GM12878 (cell line): ENCODE results near the gene MTM1. TPM values are rescaled to one million over a fixed set of nuclear protein-coding genes. Genes with fewer than 3 reads are reported as not detected.

Experiments used
- ATAC-seq: fragments of 200-7000 bp; cut with Tn5 transposase; 3 replicates; pipeline ENCODE4 v1.9.1; 2020; ENCODE audit warnings: mild to moderate bottlenecking, moderate library complexity
- BruUV-seq: library from RNA; stranded (reverse); fragments of 400-500 nt; replicated peaks from 2 replicates; lab custom pipeline; 2021; lab: Mats Ljungman, UMichigan
- CTCF ChIA-PET: fragments of 300-600 bp; sonication (Branson Sonifier 250); formaldehyde crosslinking; extraction: SDS; loops from one replicate; lab custom pipeline; 2021; ENCODE audit warnings: inconsistent platforms; lab: Yijun Ruan, JAX
- POLR2A ChIA-PET: fragments of 350-600 bp; formaldehyde crosslinking; extraction: SDS; loops from one replicate; lab custom pipeline; 2021; ENCODE audit warnings: inconsistent platforms; lab: Charles Lee
- RAD21 ChIA-PET: fragments of 300-600 bp; sonication (Branson Sonifier 250); formaldehyde crosslinking; loops from one replicate; lab custom pipeline; 2023; ENCODE audit warnings: antibody characterized with exemption; ENCODE audit not compliant: unreplicated experiment; lab: Charles Lee
- SMC1A ChIA-PET: fragments of 300-600 bp; sonication (Branson Sonifier 250); formaldehyde crosslinking; loops from one replicate; lab custom pipeline; 2023; ENCODE audit not compliant: unreplicated experiment, uncharacterized antibody; lab: Charles Lee
- DNase-seq: peaks from one replicate; pipeline ENCODE4 v3.0.0-alpha.2; 2011; ENCODE audit warnings: low read depth, low spot score
- FAIRE-seq: peaks from 3 replicates; lab custom pipeline; 2011; peaks lifted over from hg19 to GRCh38; lab: Jason Lieb, UNC
- H2AFZ ChIP-seq: 2 replicates; pipeline ENCODE4 v1.6.0; 2011; ENCODE audit warnings: low read depth, low read length, control low read depth; ENCODE audit not compliant: control insufficient read depth
- H3K27ac ChIP-seq: 2 replicates; pipeline ENCODE4 v1.5.1; 2011; ENCODE audit warnings: control low read depth; ENCODE audit not compliant: control insufficient read depth, insufficient read depth
- H3K27me3 ChIP-seq, 2 experiments: replicated peaks in 1 of 2; 2 replicates each; pipeline versions ENCODE4 v1.6.0 to v1.6.1; 2011; ENCODE audit warnings: low read length in 1 of 2; ENCODE audit not compliant: control insufficient read depth in 2 of 2, insufficient read depth in 2 of 2
- H3K36me3 ChIP-seq, 2 experiments: 2 replicates each; pipeline ENCODE4 v1.5.1; 2011; ENCODE audit warnings: low read length in 1 of 2; ENCODE audit not compliant: control insufficient read depth in 2 of 2, insufficient read depth in 2 of 2
- H3K4me1 ChIP-seq: 2 replicates; pipeline ENCODE4 v1.6.1; 2011; ENCODE audit warnings: mild to moderate bottlenecking, low read length, moderate library complexity, mixed read lengths; ENCODE audit not compliant: control insufficient read depth, insufficient read depth
- H3K4me2 ChIP-seq: 2 replicates; pipeline ENCODE4 v1.6.0; 2011; ENCODE audit warnings: control low read depth; ENCODE audit not compliant: control insufficient read depth, insufficient read depth
- H3K4me3 ChIP-seq: fragments of 200-600 bp; sonication (generic); 2 replicates; pipeline ENCODE4 v1.5.1; 2016
- H3K79me2 ChIP-seq: 2 replicates; pipeline ENCODE4 v1.6.0; 2011; ENCODE audit warnings: low read length; ENCODE audit not compliant: control insufficient read depth, insufficient read depth
- H3K9ac ChIP-seq: 2 replicates; pipeline ENCODE4 v1.8.0; 2011; ENCODE audit warnings: low read length, control low read depth, mixed read lengths; ENCODE audit not compliant: control insufficient read depth, insufficient read depth
- H3K9me3 ChIP-seq: replicated peaks from 3 replicates; pipeline ENCODE4 v1.5.1; 2011; ENCODE audit warnings: mild to moderate bottlenecking, low read length; ENCODE audit not compliant: control insufficient read depth, insufficient read depth
- H4K20me1 ChIP-seq: 2 replicates; pipeline ENCODE4 v1.6.0; 2011; ENCODE audit not compliant: control insufficient read depth, insufficient read depth
- ETV6 ChIP-seq, 2 experiments: fragments of 450-650 bp in 1 of 2; IDR thresholded peaks in 1 of 2; conservative IDR thresholded peaks in 1 of 2; 2 replicates each; pipeline ENCODE4 v1.6.1; 2014; ENCODE audit warnings: antibody characterized with exemption in 1 of 2, borderline replicate concordance in 1 of 2, low read depth in 1 of 2, mild to moderate bottlenecking in 1 of 2, moderate library complexity in 1 of 2
- GATAD2B ChIP-seq: fragments of 450-650 bp; conservative IDR thresholded peaks from 2 replicates; pipeline ENCODE4 v1.6.1; 2017; ENCODE audit warnings: low read depth, mild to moderate bottlenecking, moderate library complexity
- HCFC1 ChIP-seq: fragments of 150-350 bp; IDR thresholded peaks from 2 replicates; pipeline ENCODE4 v1.6.1; 2014; ENCODE audit warnings: low read length
- HDAC2 ChIP-seq: fragments of 200-600 bp; sonication (generic); IDR thresholded peaks from 2 replicates; pipeline ENCODE4 v1.6.1; 2017
- HDAC6 ChIP-seq: fragments of 200-600 bp; sonication (generic); IDR thresholded peaks from one replicate; pipeline ENCODE4 v1.8.0; 2017; ENCODE audit warnings: antibody characterized with exemption; ENCODE audit not compliant: unreplicated experiment
- MTA2 ChIP-seq: fragments of 450-650 bp; IDR thresholded peaks from 2 replicates; pipeline ENCODE4 v1.6.1; 2016; ENCODE audit warnings: low read depth, mild to moderate bottlenecking, moderate library complexity
- NFYB ChIP-seq: IDR thresholded peaks from 2 replicates; pipeline ENCODE4 v1.6.1; 2011; ENCODE audit warnings: low read depth, mild to moderate bottlenecking, low read length, improper control_type of control experiment, moderate library complexity; ENCODE audit not compliant: insufficient read depth
- NRF1 ChIP-seq: conservative IDR thresholded peaks from 2 replicates; pipeline ENCODE4 v1.6.1; 2011; ENCODE audit warnings: mild to moderate bottlenecking, low read depth, low read length, improper control_type of control experiment
- POU2F2 ChIP-seq: IDR thresholded peaks from 3 replicates; pipeline ENCODE4 v1.6.1; 2011; ENCODE audit warnings: low read depth, mild to moderate bottlenecking, low read length, borderline replicate concordance
- RAD21 ChIP-seq: IDR thresholded peaks from 2 replicates; pipeline ENCODE4 v1.6.1; 2011; ENCODE audit warnings: mild to moderate bottlenecking, low read depth, low read length, moderate library complexity; ENCODE audit not compliant: insufficient read depth
- RELA ChIP-seq: fragments of 450-650 bp; IDR thresholded peaks from 2 replicates; pipeline ENCODE4 v1.8.0; 2014; ENCODE audit warnings: borderline replicate concordance; ENCODE audit not compliant: partially characterized antibody
- SPI1 ChIP-seq: IDR thresholded peaks from 2 replicates; pipeline ENCODE4 v1.6.1; 2011; ENCODE audit warnings: low read depth, mild to moderate bottlenecking, low read length, moderate library complexity, borderline replicate concordance; ENCODE audit not compliant: insufficient read depth
- in situ Hi-C: fragments of 300-500 bp; cut with MboI; formaldehyde crosslinking; loops from 9 replicates; pipeline ENCODE4 v1.14.3; 2018; ENCODE audit warnings: mixed read lengths
- intact Hi-C: fragments of 100-400 bp; cut with micrococcal nuclease; formaldehyde crosslinking; loops from one replicate; pipeline ENCODE4 v1.14.2; 2022; ENCODE audit not compliant: unreplicated experiment
- polyA plus RNA-seq, 11 experiments: library from polyadenylated mRNA; depleted of rRNA in 4 of 11; unstranded in 6 of 11; stranded (reverse) in 5 of 11; fragments of >200 nt; fragmentation: Nextera tagmentation in 4 of 11; fragmentation: Illumina TruSeq in 1 of 11; extraction: Ambion mirVana in 4 of 11; extraction: Trizol in 1 of 11; gene quantifications; 1 replicate in 1 of 11; 2 replicates in 10 of 11; pipeline versions ENCODE4 v1.2.1 to v1.2.3, GENCODE V29; 2011 to 2016; ENCODE audit warnings: inconsistent platforms in 2 of 11, missing spikeins in 2 of 11, low read depth in 1 of 11
- total RNA-seq, 4 experiments: library from RNA; depleted of rRNA in 3 of 4; stranded (reverse); fragments of >200 nt in 3 of 4; fragmentation: Illumina TruSeq in 1 of 4; extraction: Trizol in 1 of 4; gene quantifications; 2 replicates each; pipeline versions ENCODE4 v1.2.1 to v1.2.3, GENCODE V29; 2013 to 2021

The MTM1 gene
- total and polyA plus RNA-seq, 10 of the 15 experiments (the other 5 are each of a cell fraction or from before 2014, with no cell fraction given): 3.9 to 13.3 (median 8.4) TPM

DNA sequence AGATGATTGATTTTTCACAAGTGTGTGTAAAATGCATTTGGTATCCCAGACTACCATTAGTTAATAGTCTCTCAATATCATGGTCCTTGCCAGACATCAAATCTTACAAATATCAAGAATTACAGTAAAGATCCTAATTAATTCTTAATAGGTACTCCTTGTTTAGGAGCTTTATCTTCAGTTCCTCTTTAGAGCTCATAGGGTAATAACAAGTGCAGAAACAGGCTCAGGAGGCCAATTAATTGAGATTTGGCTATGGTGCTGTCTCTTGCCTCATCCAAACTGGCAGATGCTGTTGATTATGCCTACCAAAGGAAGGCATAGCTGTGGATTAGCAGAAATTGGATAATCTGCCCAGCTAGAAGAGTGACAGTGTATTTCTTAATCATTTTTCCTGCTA, 131.7 kb downstream of the MTM1 start:
- in situ Hi-C loops (no loop called here), intact Hi-C loops (no loop called here)
- ATAC-seq (peak; percentile 38; the same call in 2 of the 3 replicates), DNase-seq (no peak), FAIRE-seq (no peak)
- ChIA-PET CTCF (interaction anchor here (1.2 to 12.8 kb wide), 5 partner anchors 8 to 18 kb away, joined by 4 to 106 read pairs (median 14); no protein-coding TSS in a partner anchor), RAD21 (interaction anchor here (0.8 to 3.9 kb wide), 7 partner anchors 11 to 24 kb away, joined by 3 to 16 read pairs (median 5); no protein-coding TSS in a partner anchor), POLR2A (interaction anchor here (0.6 kb wide), 1 partner anchor 137 kb away, joined by 8 read pairs; no protein-coding TSS in a partner anchor), SMC1A (interaction anchor here (1.0 to 4.6 kb wide), 10 partner anchors 8 to 762 kb away, joined by 3 to 26 read pairs (median 11); partner anchors contain the start of gene EOLA2)
- peaks cover 8% of the 10 kb centered on the region; the same call in 1 of the 2 replicates for H3K4me1 ChIP-seq
- no peaks in the 10 kb centered on the region for H4K20me1 ChIP-seq
- TF ChIP-seq HDAC6 (no peak), HCFC1 (no peak), SPI1 (peak; percentile 65; the same call in 1 of the 2 replicates), HDAC2 (no peak), RAD21 (no peak), GATAD2B (no peak), POU2F2 (no peak), NFYB (no peak), RELA (no peak), MTA2 (peak; percentile 63; the same call in 1 of the 2 replicates), NRF1 (no peak), ETV6 (conservative IDR thresholded peaks at IDR 0.05 in 1 of 2, IDR thresholded peaks at IDR 0.05 in 1 of 2; ENCODE audit: borderline replicate concordance in 1 of 2, low read depth in 1 of 2) (no peak)
- no peak overlapping the region for H3K9ac ChIP-seq
- no peaks in the 10 kb centered on the region for H3K9me3 ChIP-seq
- peaks cover 0 to 5% of the 10 kb centered on the region in 2 experiments; a peak in 1 of 4 replicates for H3K36me3 ChIP-seq
- peaks cover 23% of the 10 kb centered on the region for H3K79me2 ChIP-seq
- no peak overlapping the region for H3K27ac ChIP-seq
- no peaks in the 10 kb centered on the region for H3K27me3 ChIP-seq
- H3K4me3 ChIP-seq: no peak overlapping the region
- no TSS peak for BruUV-seq
- no peak overlapping the region for H2AFZ ChIP-seq
- H3K4me2 ChIP-seq: no peak overlapping the region
